Fibroblast of mammary gland (primary cell): Measurements from ENCODE around the gene PROX2.

Experiments used
- DNase-seq: peaks from one replicate; pipeline ENCODE4 v3.0.0-alpha.2; 2010; ENCODE audit warnings: low read depth
- H3K4me3 ChIP-seq: 2 replicates; pipeline ENCODE4 v1.5.1; 2011; ENCODE audit warnings: low read depth, mild to moderate bottlenecking, low read length, moderate library complexity; ENCODE audit not compliant: control insufficient read depth
- TF ChIP-seq, protein P1 (sequence below): conservative IDR thresholded peaks from 2 replicates; pipeline ENCODE4 v1.5.1; 2011; ENCODE audit warnings: low read depth, low read length, inconsistent platforms; ENCODE audit not compliant: control insufficient read depth, insufficient read depth

The PROX2 gene, protein sequence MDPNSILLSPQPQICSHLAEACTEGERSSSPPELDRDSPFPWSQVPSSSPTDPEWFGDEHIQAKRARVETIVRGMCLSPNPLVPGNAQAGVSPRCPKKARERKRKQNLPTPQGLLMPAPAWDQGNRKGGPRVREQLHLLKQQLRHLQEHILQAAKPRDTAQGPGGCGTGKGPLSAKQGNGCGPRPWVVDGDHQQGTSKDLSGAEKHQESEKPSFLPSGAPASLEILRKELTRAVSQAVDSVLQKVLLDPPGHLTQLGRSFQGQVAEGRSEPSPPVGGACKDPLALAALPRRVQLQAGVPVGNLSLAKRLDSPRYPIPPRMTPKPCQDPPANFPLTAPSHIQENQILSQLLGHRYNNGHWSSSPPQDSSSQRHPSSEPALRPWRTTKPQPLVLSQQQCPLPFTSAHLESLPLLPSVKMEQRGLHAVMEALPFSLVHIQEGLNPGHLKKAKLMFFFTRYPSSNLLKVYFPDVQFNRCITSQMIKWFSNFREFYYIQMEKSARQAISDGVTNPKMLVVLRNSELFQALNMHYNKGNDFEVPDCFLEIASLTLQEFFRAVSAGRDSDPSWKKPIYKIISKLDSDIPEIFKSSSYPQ

DNA sequence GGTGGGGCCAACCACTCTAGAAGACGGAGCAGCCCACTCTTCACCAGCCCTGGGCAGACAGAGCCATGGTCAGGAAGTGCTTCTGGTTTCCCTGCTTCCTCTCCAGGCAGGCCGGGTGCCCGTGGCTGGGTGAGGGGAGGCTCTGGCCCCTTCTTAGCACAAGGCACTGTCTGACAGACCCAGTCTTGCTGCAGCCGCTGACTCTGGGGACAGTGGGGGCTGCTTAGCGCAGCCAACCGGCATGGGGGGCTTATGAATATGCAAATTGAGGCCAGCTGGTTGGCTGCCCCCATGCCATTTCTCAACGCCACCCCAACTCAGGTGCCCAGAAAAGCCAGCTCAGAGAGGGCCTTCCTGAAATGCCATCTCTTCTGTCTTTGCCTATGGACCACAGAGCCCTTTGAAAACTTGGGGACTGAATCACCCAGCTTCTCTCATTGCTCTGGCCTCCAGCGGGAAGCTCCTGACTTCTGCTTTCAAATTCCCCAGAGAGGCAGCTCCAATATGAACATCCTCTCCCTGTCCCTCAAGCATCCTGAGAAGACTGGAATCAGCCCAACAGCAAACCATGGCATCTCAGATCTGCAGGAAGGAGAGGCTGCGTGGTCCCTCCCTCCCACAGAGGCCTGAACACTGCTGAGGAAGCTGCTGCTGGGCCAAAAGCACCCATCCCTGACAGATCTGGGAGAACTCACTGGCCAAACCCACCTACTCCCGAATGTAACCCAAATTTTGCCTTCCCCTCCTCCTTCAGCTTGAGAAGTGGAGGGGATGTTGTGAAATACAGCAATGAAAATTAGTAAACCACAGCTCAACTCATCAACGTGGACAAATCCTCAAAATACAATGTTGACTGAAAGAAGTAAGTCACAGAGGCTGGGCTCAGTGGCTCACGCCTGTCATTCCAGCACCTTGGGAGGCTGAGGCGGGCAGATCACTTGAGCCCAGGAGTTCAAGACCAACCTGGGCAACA lies at the start of gene PROX2:
PROX2 (minus strand) TSS at position 205 of the 973 bp plus-strand sequence. CDS start 12,311 bp downstream, outside the sequence.
- DNase-seq: peak; percentile 59
- H3K4me3 ChIP-seq: no peak within 1 kb of the TSS
- TF ChIP-seq, protein P1, sequence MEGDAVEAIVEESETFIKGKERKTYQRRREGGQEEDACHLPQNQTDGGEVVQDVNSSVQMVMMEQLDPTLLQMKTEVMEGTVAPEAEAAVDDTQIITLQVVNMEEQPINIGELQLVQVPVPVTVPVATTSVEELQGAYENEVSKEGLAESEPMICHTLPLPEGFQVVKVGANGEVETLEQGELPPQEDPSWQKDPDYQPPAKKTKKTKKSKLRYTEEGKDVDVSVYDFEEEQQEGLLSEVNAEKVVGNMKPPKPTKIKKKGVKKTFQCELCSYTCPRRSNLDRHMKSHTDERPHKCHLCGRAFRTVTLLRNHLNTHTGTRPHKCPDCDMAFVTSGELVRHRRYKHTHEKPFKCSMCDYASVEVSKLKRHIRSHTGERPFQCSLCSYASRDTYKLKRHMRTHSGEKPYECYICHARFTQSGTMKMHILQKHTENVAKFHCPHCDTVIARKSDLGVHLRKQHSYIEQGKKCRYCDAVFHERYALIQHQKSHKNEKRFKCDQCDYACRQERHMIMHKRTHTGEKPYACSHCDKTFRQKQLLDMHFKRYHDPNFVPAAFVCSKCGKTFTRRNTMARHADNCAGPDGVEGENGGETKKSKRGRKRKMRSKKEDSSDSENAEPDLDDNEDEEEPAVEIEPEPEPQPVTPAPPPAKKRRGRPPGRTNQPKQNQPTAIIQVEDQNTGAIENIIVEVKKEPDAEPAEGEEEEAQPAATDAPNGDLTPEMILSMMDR: no peak

DNA sequence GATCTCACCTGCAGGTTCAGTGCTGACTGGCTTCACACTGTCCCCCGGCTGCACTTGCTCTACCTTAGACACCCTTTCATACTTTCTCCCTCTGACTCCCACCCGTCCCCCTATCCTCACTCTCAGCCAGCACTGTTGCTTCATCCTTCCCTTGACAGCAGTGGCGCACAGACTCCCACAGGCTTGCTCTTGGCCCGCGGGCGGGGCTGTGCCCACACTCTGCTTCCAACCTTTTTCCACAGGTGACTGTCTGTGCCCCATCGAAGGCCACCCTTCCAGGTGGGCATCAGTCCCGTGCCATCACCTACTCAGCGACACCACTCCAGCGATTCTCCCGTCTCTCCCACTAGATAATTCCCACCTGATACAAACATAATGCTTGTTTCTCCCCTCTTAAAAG lies 48.1 kb upstream of the PROX2 start:
- DNase-seq: no peak
- no peak overlapping the region for H3K4me3 ChIP-seq
- TF ChIP-seq, protein P1: no peak

DNA sequence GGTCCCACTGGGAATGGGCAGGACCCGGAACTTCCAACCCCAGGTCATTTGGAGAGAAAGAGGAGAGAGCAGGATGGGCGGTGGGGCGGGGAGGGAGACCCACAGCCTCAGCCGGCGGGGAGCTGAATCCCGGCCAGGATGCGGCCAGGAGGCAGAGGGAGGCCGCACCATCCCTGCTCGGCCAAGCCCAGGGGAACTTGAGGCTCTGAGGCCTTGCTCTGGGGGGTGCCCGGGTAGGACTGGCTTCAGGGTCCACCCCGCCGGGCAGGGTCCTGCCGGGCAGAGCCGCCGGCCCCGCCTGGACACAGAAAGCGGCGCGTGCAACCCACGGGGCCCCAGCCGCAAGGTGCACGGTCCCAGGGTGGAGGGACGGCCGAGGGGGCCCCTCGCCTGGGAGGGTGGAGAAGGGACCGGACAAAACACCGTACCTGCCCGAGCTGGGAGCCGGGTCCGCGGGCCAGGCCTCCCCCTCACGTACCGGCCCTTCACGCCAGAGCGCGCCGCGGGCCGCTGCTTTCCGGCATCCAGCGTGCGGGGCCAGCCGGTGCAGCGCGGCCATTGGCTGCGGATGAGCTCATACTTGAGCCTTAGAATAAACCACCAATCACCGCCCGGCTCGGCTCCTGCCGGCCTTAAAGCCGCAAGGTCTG lies 46.9 kb upstream of the PROX2 start, which contains the start of gene RPS6KL1:
RPS6KL1 (minus strand) TSS at position 509 of the 650 bp plus-strand sequence. CDS start 1,719 bp downstream, outside the sequence.
- TF ChIP-seq, protein P1: no peak
- peak; percentile 68 for DNase-seq
- peak within 1 kb of the TSS; percentile 49 for H3K4me3 ChIP-seq

DNA sequence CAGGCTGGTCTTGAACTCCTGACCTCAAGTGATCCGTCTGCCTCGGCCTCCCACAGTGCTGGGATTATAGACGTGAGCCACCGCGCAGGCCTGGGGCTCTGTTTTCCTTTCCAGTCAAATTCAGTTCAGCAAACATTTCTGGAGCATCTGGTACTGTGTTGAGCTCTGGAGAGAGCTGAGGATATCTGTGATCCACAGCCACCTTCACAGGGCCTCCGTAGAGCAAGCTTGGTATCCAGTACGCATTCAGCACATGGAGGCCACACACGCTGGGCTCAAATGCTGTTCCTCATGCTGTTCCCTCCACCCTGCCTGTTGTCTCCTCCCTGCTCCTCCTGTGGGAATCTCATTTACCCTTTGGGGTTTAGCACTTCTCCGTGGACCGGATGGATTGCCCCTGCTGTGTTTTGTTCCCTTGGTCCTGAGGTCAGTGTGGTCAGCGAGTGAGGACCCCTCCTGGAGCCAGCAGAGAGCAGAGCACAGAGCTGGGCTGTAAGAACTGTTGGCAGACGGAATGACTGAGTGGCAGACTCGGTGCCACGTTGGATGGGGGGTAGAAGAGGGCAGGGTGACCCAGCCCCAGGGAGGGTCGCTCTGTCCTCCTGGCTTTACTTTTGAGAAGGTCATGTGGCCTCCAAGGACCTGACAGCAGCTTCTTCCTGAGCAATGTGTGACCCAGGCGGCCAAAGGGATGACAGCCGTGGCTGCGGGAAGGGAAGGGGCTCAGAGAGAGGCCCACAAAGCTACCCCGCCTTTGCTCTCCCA lies 46.2 kb upstream of the PROX2 start:
- TF ChIP-seq, protein P1: no peak
- H3K4me3 ChIP-seq: no peak overlapping the region
- no peak for DNase-seq

DNA sequence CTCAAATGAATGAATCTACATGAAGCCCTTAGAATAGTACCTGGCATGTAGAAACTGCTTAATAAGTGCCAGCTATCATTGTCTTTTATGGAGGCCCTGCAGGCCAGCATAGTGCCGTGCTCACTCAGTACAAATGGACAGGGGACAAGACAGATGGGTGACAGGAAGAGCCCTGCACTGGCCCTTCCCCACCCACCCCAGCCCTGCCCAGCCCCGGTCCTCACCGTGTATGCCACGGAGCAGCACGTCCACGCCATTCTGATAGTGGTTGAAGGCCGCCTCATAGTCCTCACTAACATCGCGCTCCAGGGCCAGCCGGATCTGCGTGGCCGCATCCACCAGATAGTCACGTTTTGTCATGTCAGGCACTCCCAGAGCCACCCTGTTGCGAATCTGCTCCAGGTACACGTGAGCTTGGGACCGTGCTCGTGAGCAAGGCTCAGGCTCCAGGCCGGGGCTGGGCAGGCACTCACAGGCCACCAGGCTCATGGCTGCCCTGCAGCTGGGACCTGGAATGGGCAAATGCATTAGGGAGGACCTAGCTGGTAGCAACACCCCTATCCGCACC lies 45.2 kb upstream of the PROX2 start:
- no peak overlapping the region for H3K4me3 ChIP-seq
- no peak for DNase-seq
- TF ChIP-seq, protein P1: no peak
